Thyroid gland (tissue), 4 donors: ENCODE data around the gene CEP170B. TPM values are rescaled to one million over a fixed set of nuclear protein-coding genes. Genes with fewer than 3 reads are reported as not detected.

Experiments
- DNase-seq, 2 donors: peaks; one replicate each; pipeline ENCODE4 v3.0.0-alpha.2; 2019
- H3K27ac ChIP-seq, 3 donors: fragments of 200-600 bp; sonication (generic); 1 replicate in 2 of 3; 2 replicates in 1 of 3; pipeline ENCODE4 v1.5.1; 2016 to 2019; ENCODE audit warnings: mild to moderate bottlenecking in 1 of 3, moderate library complexity in 1 of 3
- H3K27me3 ChIP-seq: fragments of 200-600 bp; sonication (generic); one replicate; pipeline ENCODE4 v1.5.1; 2019
- H3K36me3 ChIP-seq, 2 donors: fragments of 200-600 bp; sonication (generic); one replicate each; pipeline ENCODE4 v1.5.1; 2016 to 2019
- H3K4me1 ChIP-seq, 2 donors: fragments of 200-600 bp; sonication (generic); one replicate each; pipeline ENCODE4 v1.5.1; 2017 to 2019
- H3K4me3 ChIP-seq, 3 donors: fragments of 200-600 bp; sonication (generic); replicated peaks in 1 of 3; 1 replicate in 2 of 3; 2 replicates in 1 of 3; pipeline ENCODE4 v1.5.1; 2016; ENCODE audit warnings: mild to moderate bottlenecking in 1 of 3
- H3K9me3 ChIP-seq: fragments of 200-600 bp; sonication (generic); one replicate; pipeline ENCODE4 v1.5.1; 2017
- CTCF ChIP-seq, 6 experiments: fragments of 200-600 bp in 3 of 6; fragments of 450-650 bp in 3 of 6; sonication (generic) in 3 of 6; IDR thresholded peaks; one replicate each; pipeline ENCODE4 v1.5.1; 2016 to 2019; ENCODE audit warnings: antibody characterized with exemption in 6 of 6, mild to moderate bottlenecking in 2 of 6, inconsistent platforms in 1 of 6, moderate library complexity in 1 of 6
- POLR2A ChIP-seq, 2 donors: fragments of 450-650 bp; IDR thresholded peaks; one replicate each; pipeline ENCODE4 v1.6.1; 2017; ENCODE audit warnings: antibody characterized with exemption in 2 of 2, mild to moderate bottlenecking in 2 of 2, moderate library complexity in 1 of 2
- WGBS, 2 donors: methylation state at CpG; one replicate each; pipeline ENCODE4 v1.1.5; 2017; 5-methylcytosine and 5-hydroxymethylcytosine counted together
- intact Hi-C: fragments of 100-400 bp; cut with DNase I; formaldehyde crosslinking; loops from one replicate; pipeline ENCODE4 v1.15.1; 2023
- total RNA-seq, 4 donors: library from RNA; depleted of rRNA; stranded (reverse); fragments of >200 nt; gene quantifications; one replicate each; pipeline ENCODE4 v1.2.3, GENCODE V29; 2016

The CEP170B gene
- total RNA-seq, 4 donors from 2014 or later: 18.3 to 46.2 (median 27.4) TPM

DNA sequence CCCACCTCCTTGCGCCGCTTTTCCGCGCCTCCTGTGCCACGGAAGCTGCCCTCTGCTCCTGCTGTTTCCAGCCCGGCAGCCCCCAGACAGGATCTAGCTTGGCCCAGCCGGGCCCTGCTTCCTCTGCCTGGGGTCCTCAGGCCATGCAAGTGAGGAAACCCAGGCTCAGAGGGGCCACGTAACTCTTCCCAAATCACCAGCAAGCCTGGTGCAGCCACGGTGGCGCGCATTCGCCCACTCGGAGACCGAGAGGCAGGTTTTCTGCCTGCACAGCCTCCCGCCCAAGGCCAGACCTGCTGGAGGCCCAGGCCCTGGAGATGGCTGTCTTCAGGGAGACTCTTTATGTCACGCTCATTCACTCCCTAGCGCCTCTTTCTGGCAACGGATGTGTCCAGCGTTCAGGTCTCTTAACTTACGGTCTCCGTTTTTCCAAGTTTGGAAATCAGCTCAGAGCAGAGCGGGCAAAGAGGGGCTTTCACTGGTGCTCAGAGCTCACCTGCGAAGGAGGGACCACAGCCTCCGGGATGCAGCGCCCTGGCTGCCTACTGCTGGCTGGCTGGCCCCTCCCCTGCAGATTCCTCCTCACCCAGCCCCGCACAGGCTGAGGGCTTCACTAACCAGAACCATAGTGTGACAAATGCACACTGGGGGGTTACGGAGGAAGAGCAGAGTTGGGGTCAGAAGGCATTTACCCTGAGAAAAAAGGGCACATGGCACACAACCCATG, 20.6 kb upstream of the CEP170B start:
- peak overlapping the region in 1 of 3 donors; percentile 30 for H3K4me3 ChIP-seq
- WGBS, 2 donors: 17 to 21% methylated on average over 21 to 27 of the region's 27 CpGs

GRCh38 chr14:104845033-104845666, 19.9 kb upstream of the CEP170B start:
- TF ChIP-seq CTCF (IDR thresholded peaks at IDR 0.05) (no peak), POLR2A (IDR thresholded peaks at IDR 0.05) (no peak)
- H3K36me3 ChIP-seq: no peaks in the 10 kb centered on the region
- 93% methylated on average over 3 to 4 of the region's 4 CpGs for WGBS, 2 donors
- no peaks in the 10 kb centered on the region for H3K27me3 ChIP-seq
- peaks cover 13 to 16% of the 10 kb centered on the region in 2 donors for H3K4me1 ChIP-seq
- no peak overlapping the region for H3K4me3 ChIP-seq
- no peaks in the 10 kb centered on the region for H3K9me3 ChIP-seq
- DNase-seq: no peak
- no peak overlapping the region for H3K27ac ChIP-seq
- intact Hi-C loops: no loop called here

More for the DNA sequence above, 20.6 kb upstream of the CEP170B start:
- H3K27me3 ChIP-seq: no peaks in the 10 kb centered on the region
- intact Hi-C loops: no loop called here
- H3K27ac ChIP-seq: no peak overlapping the region
- no peaks in the 10 kb centered on the region for H3K36me3 ChIP-seq
- no peak for DNase-seq
- H3K9me3 ChIP-seq: no peaks in the 10 kb centered on the region
- H3K4me1 ChIP-seq: peaks cover 13 to 16% of the 10 kb centered on the region in 2 donors
- TF ChIP-seq CTCF (IDR thresholded peaks at IDR 0.05) (no peak), POLR2A (IDR thresholded peaks at IDR 0.05) (no peak)

DNA sequence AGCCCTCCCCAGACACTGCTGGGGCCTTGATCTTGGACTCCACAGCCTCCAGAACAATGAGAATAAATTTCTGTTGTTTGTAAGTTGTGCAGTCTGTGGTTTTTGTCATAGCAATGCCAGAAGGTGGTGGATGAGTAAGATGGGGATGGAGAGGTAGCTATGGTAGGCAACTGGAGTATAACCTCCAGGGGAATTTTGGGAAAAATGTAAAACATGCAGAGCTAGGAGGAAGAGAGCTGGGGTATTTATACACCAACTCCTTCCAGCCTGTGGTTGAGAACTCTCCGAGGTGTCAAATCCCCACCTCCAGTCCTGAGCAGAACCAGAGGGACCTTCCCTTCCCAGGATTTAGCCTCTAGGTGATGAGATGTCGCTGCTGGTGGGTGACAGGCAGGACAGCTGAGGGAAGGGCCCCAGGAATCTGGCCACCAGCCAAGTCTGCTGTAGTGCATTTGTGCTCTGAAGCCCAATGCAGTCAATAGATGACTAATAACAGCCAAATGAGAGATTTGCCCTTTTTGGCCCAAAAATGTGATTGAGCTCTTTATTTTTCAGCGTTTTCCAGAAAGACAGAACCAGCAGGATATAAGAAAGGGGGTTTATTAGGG, 19.1 kb upstream of the CEP170B start:
- H3K27me3 ChIP-seq: no peaks in the 10 kb centered on the region
- H3K27ac ChIP-seq: no peak overlapping the region
- H3K4me3 ChIP-seq: no peak overlapping the region
- H3K9me3 ChIP-seq: no peaks in the 10 kb centered on the region
- 84 to 90% methylated on average over 3 of the region's 3 CpGs for WGBS, 2 donors
- H3K36me3 ChIP-seq: no peaks in the 10 kb centered on the region
- intact Hi-C loops: no loop called here
- TF ChIP-seq CTCF (IDR thresholded peaks at IDR 0.05) (no peak), POLR2A (IDR thresholded peaks at IDR 0.05) (no peak)
- no peak for DNase-seq
- peaks cover 13 to 16% of the 10 kb centered on the region in 2 donors for H3K4me1 ChIP-seq

DNA sequence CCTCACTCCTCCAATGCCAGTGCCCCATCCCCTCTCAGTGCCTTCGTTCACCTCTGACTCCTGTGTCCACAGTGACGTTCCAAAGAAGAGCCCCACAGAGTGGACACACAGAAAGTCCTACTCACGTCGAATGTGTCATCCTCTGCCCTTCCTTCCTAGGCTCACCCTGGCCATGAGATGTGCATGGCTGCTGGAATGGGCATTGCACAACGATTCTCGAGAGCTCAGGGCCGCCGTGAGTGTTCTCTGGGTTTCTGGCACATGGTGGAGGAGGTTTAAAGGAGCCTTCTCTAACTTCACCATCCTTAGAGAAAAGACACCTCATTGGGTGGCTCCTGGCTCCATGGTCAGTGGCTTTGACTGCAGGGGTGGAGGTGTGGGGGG, 12.8 kb upstream of the CEP170B start:
- TF ChIP-seq POLR2A (IDR thresholded peaks at IDR 0.05) (no peak), CTCF (IDR thresholded peaks at IDR 0.05) (no peak)
- H3K9me3 ChIP-seq: no peaks in the 10 kb centered on the region
- H3K27me3 ChIP-seq: no peaks in the 10 kb centered on the region
- no peaks in the 10 kb centered on the region for H3K36me3 ChIP-seq
- intact Hi-C loops: no loop called here
- no peak overlapping the region for H3K27ac ChIP-seq
- WGBS, 2 donors: 47 to 56% methylated on average over 8 of the region's 8 CpGs
- no peak for DNase-seq
- no peak overlapping the region for H3K4me3 ChIP-seq
- H3K4me1 ChIP-seq: no peaks in the 10 kb centered on the region
